ENCODE measurements around the gene CPAMD8. TPM values are rescaled to one million over a fixed set of nuclear protein-coding genes. Genes with fewer than 3 reads are reported as not detected.

Gene CPAMD8
- total RNA-seq, 2 donors from 2014 or later: 0.28 to 0.43 TPM

GRCh38 chr19:16896146-16897028, 130.2 kb downstream of the CPAMD8 start:
- ATAC-seq (replicated peaks in 1 of 2) (peak; percentile 35 to 42), DNase-seq (peak; percentile 10 to 12)
- Mint-ChIP-seq H3K9me3 (no peaks in the 10 kb centered on the region), H3K27me3 (ENCODE audit: low read depth) (peaks cover 38% of the 10 kb centered on the region), H3K4me1 (ENCODE audit: low read depth) (peaks cover 5% of the 10 kb centered on the region), H3K4me3 (peak overlapping the region; percentile 73 to 74), H3K27ac (peak overlapping the region; percentile 89), H3K36me3 (ENCODE audit: insufficient read depth in 2 of 2) (no peaks in the 10 kb centered on the region)

- H3K9me3 Mint-ChIP-seq: no peaks in the 10 kb centered on the region
- H3K27me3 Mint-ChIP-seq (ENCODE audit: low read depth): peaks cover 38% of the 10 kb centered on the region
- peaks cover 5% of the 10 kb centered on the region for H3K4me1 Mint-ChIP-seq (ENCODE audit: low read depth)
- DNase-seq (no peak), ATAC-seq (replicated peaks in 1 of 2) (no peak)
- peak overlapping the region; percentile 54 to 61 for H3K4me3 Mint-ChIP-seq
- no peaks in the 10 kb centered on the region for H3K36me3 Mint-ChIP-seq (ENCODE audit: insufficient read depth in 2 of 2)
- no peak overlapping the region for H3K27ac Mint-ChIP-seq
Measured at GRCh38 chr19:16895467-16896145, 131.0 kb downstream of the CPAMD8 start.

- Mint-ChIP-seq H3K27me3 (ENCODE audit: low read depth) (peaks cover 38% of the 10 kb centered on the region), H3K36me3 (ENCODE audit: insufficient read depth in 2 of 2) (no peaks in the 10 kb centered on the region), H3K4me3 (no peak overlapping the region), H3K9me3 (no peaks in the 10 kb centered on the region), H3K4me1 (ENCODE audit: low read depth) (peaks cover 5% of the 10 kb centered on the region), H3K27ac (no peak overlapping the region)
- ATAC-seq (replicated peaks in 1 of 2): no peak
- no peak for DNase-seq
Measured at GRCh38 chr19:16894080-16894479, 132.5 kb downstream of the CPAMD8 start.

- Mint-ChIP-seq H3K36me3 (ENCODE audit: insufficient read depth in 2 of 2) (no peaks in the 10 kb centered on the region), H3K27me3 (ENCODE audit: low read depth) (peaks cover 34% of the 10 kb centered on the region), H3K9me3 (no peaks in the 10 kb centered on the region), H3K27ac (no peak overlapping the region), H3K4me3 (no peak overlapping the region), H3K4me1 (ENCODE audit: low read depth) (peaks cover 4% of the 10 kb centered on the region)
- DNase-seq (peak in 1 of 2 donors; percentile 10), ATAC-seq (replicated peaks in 1 of 2) (no peak)
Measured at GRCh38 chr19:16893686-16893989, 133.0 kb downstream of the CPAMD8 start.

GRCh38 chr19:16892868-16893685, 133.5 kb downstream of the CPAMD8 start:
- H3K4me3 Mint-ChIP-seq: no peak overlapping the region
- DNase-seq (no peak), ATAC-seq (replicated peaks in 1 of 2) (peak in 1 of 2 donors; percentile 23)
- H3K9me3 Mint-ChIP-seq: no peaks in the 10 kb centered on the region
- H3K27ac Mint-ChIP-seq: no peak overlapping the region
- H3K36me3 Mint-ChIP-seq (ENCODE audit: insufficient read depth in 2 of 2): no peaks in the 10 kb centered on the region
- H3K27me3 Mint-ChIP-seq (ENCODE audit: low read depth): peaks cover 29% of the 10 kb centered on the region
- no peaks in the 10 kb centered on the region for H3K4me1 Mint-ChIP-seq (ENCODE audit: low read depth)

- DNase-seq (no peak), ATAC-seq (replicated peaks in 1 of 2) (no peak)
- H3K36me3 Mint-ChIP-seq (ENCODE audit: insufficient read depth in 2 of 2): no peaks in the 10 kb centered on the region
- H3K27me3 Mint-ChIP-seq (ENCODE audit: low read depth): peaks cover 27% of the 10 kb centered on the region
- no peak overlapping the region for H3K4me3 Mint-ChIP-seq
- H3K9me3 Mint-ChIP-seq: no peaks in the 10 kb centered on the region
- H3K27ac Mint-ChIP-seq: no peak overlapping the region
- H3K4me1 Mint-ChIP-seq (ENCODE audit: low read depth): no peaks in the 10 kb centered on the region
Measured at GRCh38 chr19:16892436-16892835, 134.2 kb downstream of the CPAMD8 start.

- H3K4me3 Mint-ChIP-seq: no peak overlapping the region
- DNase-seq: no peak
- peaks cover 27% of the 10 kb centered on the region for H3K27me3 Mint-ChIP-seq (ENCODE audit: low read depth)
- no peaks in the 10 kb centered on the region for H3K9me3 Mint-ChIP-seq
- no peaks in the 10 kb centered on the region for H3K4me1 Mint-ChIP-seq (ENCODE audit: low read depth)
- ATAC-seq (replicated peaks in 1 of 2): no peak
- no peak overlapping the region for H3K27ac Mint-ChIP-seq
- no peaks in the 10 kb centered on the region for H3K36me3 Mint-ChIP-seq (ENCODE audit: insufficient read depth in 2 of 2)
Measured at GRCh38 chr19:16891696-16892382, 134.8 kb downstream of the CPAMD8 start.

- no peaks in the 10 kb centered on the region for H3K9me3 Mint-ChIP-seq
- ATAC-seq (replicated peaks in 1 of 2) (no peak), DNase-seq (no peak)
- H3K27me3 Mint-ChIP-seq (ENCODE audit: low read depth): peaks cover 26% of the 10 kb centered on the region
- H3K27ac Mint-ChIP-seq: no peak overlapping the region
- no peaks in the 10 kb centered on the region for H3K4me1 Mint-ChIP-seq (ENCODE audit: low read depth)
- H3K36me3 Mint-ChIP-seq (ENCODE audit: insufficient read depth in 2 of 2): no peaks in the 10 kb centered on the region
- no peak overlapping the region for H3K4me3 Mint-ChIP-seq
Measured at GRCh38 chr19:16890461-16891184, 136.0 kb downstream of the CPAMD8 start.

- Mint-ChIP-seq H3K36me3 (ENCODE audit: insufficient read depth in 2 of 2) (no peaks in the 10 kb centered on the region), H3K4me3 (no peak overlapping the region), H3K9me3 (no peaks in the 10 kb centered on the region), H3K27ac (no peak overlapping the region), H3K27me3 (ENCODE audit: low read depth) (peaks cover 20% of the 10 kb centered on the region), H3K4me1 (ENCODE audit: low read depth) (no peaks in the 10 kb centered on the region)
- no peak for DNase-seq
- no peak for ATAC-seq (replicated peaks in 1 of 2)
Measured at GRCh38 chr19:16889883-16890460, 136.6 kb downstream of the CPAMD8 start.

- H3K27me3 Mint-ChIP-seq (ENCODE audit: low read depth): peaks cover 14% of the 10 kb centered on the region
Measured at GRCh38 chr19:16889366-16889882, 137.2 kb downstream of the CPAMD8 start.

GRCh38 chr19:16888629-16889365, 137.8 kb downstream of the CPAMD8 start, which contains the start of gene F2RL3:
F2RL3 (plus strand) TSS chr19:16888999; CDS start chr19:16889190, 191 bp downstream.
- Mint-ChIP-seq H3K36me3 (ENCODE audit: insufficient read depth in 2 of 2) (no peaks in the 10 kb centered on the region), H3K4me1 (ENCODE audit: low read depth) (no peaks in the 10 kb centered on the region), H3K27me3 (ENCODE audit: low read depth) (peaks cover 14% of the 10 kb centered on the region), H3K9me3 (no peaks in the 10 kb centered on the region), H3K4me3 (no peak within 1 kb of the TSS), H3K27ac (no peak within 1 kb of the TSS)
- DNase-seq: peak in 1 of 2 donors; percentile 12
- peak in 1 of 2 donors; percentile 27 for ATAC-seq (replicated peaks in 1 of 2)

More at GRCh38 chr19:16889366-16889882, 137.2 kb downstream of the CPAMD8 start:
- Mint-ChIP-seq H3K27ac (no peak overlapping the region), H3K36me3 (ENCODE audit: insufficient read depth in 2 of 2) (no peaks in the 10 kb centered on the region), H3K9me3 (no peaks in the 10 kb centered on the region), H3K4me1 (ENCODE audit: low read depth) (no peaks in the 10 kb centered on the region), H3K4me3 (no peak overlapping the region)
- ATAC-seq (replicated peaks in 1 of 2) (no peak), DNase-seq (no peak)
